KMS-11 (cell line): Measurements from ENCODE around the gene ERCC6L.

Experiments
- H2AFZ ChIP-seq: fragments of 200-600 bp; sonication (generic); 2 replicates; pipeline ENCODE4 v1.6.1; 2016; ENCODE audit warnings: antibody characterized with exemption, mixed run types, low read depth
- H3K27ac ChIP-seq: fragments of 200-600 bp; sonication (generic); 2 replicates; pipeline ENCODE4 v1.6.1; 2016; ENCODE audit warnings: mild to moderate bottlenecking, mixed run types
- H3K27me3 ChIP-seq: fragments of 200-600 bp; sonication (generic); 2 replicates; pipeline ENCODE4 v1.6.1; 2017; ENCODE audit warnings: mild to moderate bottlenecking, low read depth, mixed run types, moderate library complexity; ENCODE audit not compliant: insufficient read depth
- H3K36me3 ChIP-seq: fragments of 200-600 bp; sonication (generic); 2 replicates; pipeline ENCODE4 v1.6.1; 2017; ENCODE audit warnings: mild to moderate bottlenecking, mixed run types; ENCODE audit not compliant: insufficient read depth
- H3K4me1 ChIP-seq: fragments of 200-600 bp; sonication (generic); 2 replicates; pipeline ENCODE4 v1.6.1; 2016; ENCODE audit warnings: mild to moderate bottlenecking, low read depth, mixed run types; ENCODE audit not compliant: poor library complexity, severe bottlenecking
- H3K4me2 ChIP-seq: fragments of 200-600 bp; sonication (generic); 2 replicates; pipeline ENCODE4 v1.7.0; 2016; ENCODE audit warnings: mild to moderate bottlenecking, mixed run types
- H3K4me3 ChIP-seq: fragments of 200-600 bp; sonication (generic); IDR thresholded peaks from 2 replicates; pipeline ENCODE4 v1.6.1; 2017; ENCODE audit warnings: low read depth, low read length, mixed read lengths; ENCODE audit not compliant: insufficient read depth
- H3K79me2 ChIP-seq: fragments of 200-600 bp; sonication (generic); 2 replicates; pipeline ENCODE4 v1.6.1; 2016; ENCODE audit warnings: low read depth, mixed run types; ENCODE audit not compliant: insufficient read depth
- H3K9ac ChIP-seq: fragments of 200-600 bp; sonication (generic); 2 replicates; pipeline ENCODE4 v1.6.1; 2016; ENCODE audit warnings: mild to moderate bottlenecking, mixed run types
- H4K20me1 ChIP-seq: fragments of 200-600 bp; sonication (generic); 2 replicates; pipeline ENCODE4 v1.6.1; 2016; ENCODE audit warnings: mild to moderate bottlenecking, mixed run types; ENCODE audit not compliant: insufficient read depth
- TF ChIP-seq, protein P1 (sequence below): fragments of 200-600 bp; sonication (generic); conservative IDR thresholded peaks from 2 replicates; pipeline ENCODE4 v1.6.1; 2017; ENCODE audit warnings: low read depth, mild to moderate bottlenecking, antibody characterized with exemption, low read length, moderate library complexity, mixed read lengths

Gene ERCC6L

DNA sequence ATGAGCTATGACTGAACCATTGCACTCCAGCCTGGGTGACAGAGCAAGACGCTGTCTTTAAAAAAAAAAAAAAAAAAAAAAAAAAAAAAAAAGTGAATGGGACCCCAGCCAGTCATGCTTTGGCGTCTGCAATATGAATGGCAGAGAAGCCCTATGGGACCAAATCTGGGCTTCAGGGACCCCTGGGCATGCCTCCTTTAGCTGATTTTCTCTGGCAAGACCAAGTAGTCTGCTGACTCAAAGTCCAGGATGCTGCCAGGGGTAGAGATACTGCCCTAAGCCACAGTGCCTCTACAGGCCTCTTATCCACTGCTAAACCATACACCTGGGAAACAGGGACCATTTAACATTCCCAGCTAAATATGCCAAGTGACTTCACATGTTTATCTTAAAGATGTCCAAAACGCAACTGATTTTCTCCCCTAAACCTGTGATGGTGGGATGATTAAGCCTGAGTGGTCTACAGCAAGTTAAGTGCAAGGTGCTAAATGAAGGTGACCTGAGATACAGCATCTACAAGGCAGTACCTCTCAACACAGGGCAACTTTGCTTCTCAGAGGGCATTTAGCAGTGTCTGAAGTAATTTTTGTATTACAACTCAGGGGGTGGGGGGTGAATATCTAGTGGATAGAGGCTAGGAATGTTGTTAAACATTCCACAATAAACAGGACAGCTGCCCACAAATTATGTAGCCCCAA, 32.4 kb upstream of the ERCC6L start:
- Histone ChIP-seq H4K20me1 (peaks cover 8% of the 10 kb centered on the region; the same call in 1 of the 2 replicates), H2AFZ (no peak overlapping the region), H3K4me1 (peaks cover 21% of the 10 kb centered on the region), H3K79me2 (peaks cover 22% of the 10 kb centered on the region), H3K4me3 (no peak overlapping the region), H3K27me3 (no peaks in the 10 kb centered on the region), H3K4me2 (no peak overlapping the region), H3K9ac (no peak overlapping the region), H3K36me3 (peaks cover 21% of the 10 kb centered on the region; the same call in 1 of the 2 replicates), H3K27ac (no peak overlapping the region)
- TF ChIP-seq, protein P1, sequence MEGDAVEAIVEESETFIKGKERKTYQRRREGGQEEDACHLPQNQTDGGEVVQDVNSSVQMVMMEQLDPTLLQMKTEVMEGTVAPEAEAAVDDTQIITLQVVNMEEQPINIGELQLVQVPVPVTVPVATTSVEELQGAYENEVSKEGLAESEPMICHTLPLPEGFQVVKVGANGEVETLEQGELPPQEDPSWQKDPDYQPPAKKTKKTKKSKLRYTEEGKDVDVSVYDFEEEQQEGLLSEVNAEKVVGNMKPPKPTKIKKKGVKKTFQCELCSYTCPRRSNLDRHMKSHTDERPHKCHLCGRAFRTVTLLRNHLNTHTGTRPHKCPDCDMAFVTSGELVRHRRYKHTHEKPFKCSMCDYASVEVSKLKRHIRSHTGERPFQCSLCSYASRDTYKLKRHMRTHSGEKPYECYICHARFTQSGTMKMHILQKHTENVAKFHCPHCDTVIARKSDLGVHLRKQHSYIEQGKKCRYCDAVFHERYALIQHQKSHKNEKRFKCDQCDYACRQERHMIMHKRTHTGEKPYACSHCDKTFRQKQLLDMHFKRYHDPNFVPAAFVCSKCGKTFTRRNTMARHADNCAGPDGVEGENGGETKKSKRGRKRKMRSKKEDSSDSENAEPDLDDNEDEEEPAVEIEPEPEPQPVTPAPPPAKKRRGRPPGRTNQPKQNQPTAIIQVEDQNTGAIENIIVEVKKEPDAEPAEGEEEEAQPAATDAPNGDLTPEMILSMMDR: no peak

DNA sequence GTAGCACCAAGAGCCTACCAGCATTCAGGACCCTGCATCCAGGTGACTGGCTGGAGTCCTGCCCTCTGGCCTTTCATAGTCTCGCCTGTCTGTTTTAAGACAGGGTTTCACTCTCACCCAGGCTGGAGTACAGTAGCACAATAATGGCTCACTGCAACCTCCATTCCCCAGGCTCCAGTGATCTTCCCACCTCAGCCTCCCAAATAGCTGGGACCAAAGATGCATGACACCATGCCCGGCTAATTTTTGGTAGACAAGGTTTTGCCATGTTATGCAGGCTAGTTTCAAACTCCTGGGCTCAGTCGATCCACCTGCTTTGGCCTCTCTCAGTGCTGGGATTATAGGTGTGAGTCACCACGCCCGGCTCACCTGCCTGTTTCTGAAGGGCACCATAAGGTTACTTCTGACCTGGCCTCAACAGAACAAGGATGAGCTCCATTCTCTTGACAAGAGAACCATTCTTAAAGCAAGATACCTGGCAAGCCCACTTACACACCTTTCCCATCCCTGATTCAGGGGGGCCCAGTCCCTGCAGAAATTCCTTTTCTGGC, 31.6 kb upstream of the ERCC6L start:
- H3K9ac ChIP-seq: no peak overlapping the region
- H3K27ac ChIP-seq: no peak overlapping the region
- peaks cover 13% of the 10 kb centered on the region; the same call in 1 of the 2 replicates for H3K36me3 ChIP-seq
- peaks cover 14% of the 10 kb centered on the region for H3K4me1 ChIP-seq
- no peak overlapping the region for H2AFZ ChIP-seq
- no peak overlapping the region for H3K4me3 ChIP-seq
- H3K79me2 ChIP-seq: peaks cover 13% of the 10 kb centered on the region
- H3K27me3 ChIP-seq: no peaks in the 10 kb centered on the region
- H3K4me2 ChIP-seq: no peak overlapping the region
- H4K20me1 ChIP-seq: peaks cover 8% of the 10 kb centered on the region; the same call in 1 of the 2 replicates
- TF ChIP-seq, protein P1: no peak

DNA sequence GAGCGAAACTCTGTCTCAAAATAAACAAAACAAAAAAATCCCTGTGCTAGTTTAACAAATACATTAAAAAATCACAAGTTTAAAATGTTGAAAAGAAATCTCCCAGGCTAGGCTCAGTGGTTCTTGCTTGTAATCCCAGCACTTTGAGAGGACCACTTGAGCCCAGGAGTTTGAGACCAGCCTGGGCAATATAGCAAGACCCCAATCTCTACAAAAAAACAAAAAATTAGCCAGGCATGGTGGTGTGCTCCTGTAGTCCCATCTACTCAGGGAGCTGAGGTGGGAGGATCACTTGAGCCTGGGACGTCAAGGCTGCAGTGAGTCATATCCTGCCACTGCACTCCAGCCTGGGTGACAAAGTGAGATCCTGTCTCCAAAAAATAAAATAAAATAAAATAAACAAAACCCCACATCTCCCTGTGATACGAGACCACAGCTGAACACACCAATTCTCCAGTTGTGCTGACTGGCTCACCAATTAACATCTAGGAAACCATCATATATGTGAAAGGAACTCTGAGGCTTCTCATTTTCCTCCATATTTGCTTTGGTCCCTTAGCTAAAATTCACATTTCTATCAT, 30.9 kb upstream of the ERCC6L start:
- no peak overlapping the region for H3K4me3 ChIP-seq
- H3K27me3 ChIP-seq: no peaks in the 10 kb centered on the region
- H3K4me1 ChIP-seq: peaks cover 8% of the 10 kb centered on the region
- H3K79me2 ChIP-seq: peaks cover 8% of the 10 kb centered on the region; the same call in 1 of the 2 replicates
- no peak overlapping the region for H3K9ac ChIP-seq
- no peak overlapping the region for H2AFZ ChIP-seq
- no peak overlapping the region for H3K4me2 ChIP-seq
- H4K20me1 ChIP-seq: 0 out of 2 replicates have a peak, but pooled peaks cover 8% of the 10 kb centered on the region
- TF ChIP-seq, protein P1: no peak
- peaks cover 7% of the 10 kb centered on the region; the same call in 1 of the 2 replicates for H3K36me3 ChIP-seq
- H3K27ac ChIP-seq: no peak overlapping the region

DNA sequence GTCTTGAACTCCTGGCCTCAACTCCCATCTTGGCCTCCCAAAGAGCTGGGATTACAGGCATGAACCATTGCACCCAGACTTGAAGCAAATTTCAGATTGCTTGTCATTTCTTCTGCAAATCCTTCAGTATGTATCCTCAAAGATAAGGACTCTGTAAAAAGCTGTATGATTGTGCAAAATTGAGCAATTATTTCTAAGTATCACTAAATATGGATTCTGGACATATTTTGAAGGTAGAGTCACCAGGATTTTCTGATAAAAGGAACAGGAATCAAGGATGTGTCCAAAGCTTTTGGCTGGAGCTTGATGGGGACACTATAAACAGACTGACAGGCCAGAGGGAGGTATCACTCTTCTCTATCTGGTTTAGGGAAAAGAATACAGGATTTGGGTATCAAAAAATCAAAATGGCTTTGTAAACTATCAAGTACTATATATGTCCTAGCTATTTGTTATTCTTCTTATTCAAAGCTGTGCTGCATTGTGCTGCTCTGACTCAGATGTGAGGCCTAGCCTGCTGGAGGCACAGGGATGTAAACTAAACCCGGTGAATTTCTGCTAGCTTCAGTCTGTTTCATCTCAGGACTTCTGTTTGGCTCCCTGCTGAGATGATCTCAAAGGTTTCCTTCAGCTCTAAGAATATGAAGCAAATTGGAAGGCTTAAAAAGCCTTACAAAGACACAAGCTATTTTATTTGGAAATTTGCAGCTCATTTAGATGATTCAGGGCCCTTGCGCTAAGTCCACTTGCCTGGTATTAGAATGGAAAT, 30.0 kb upstream of the ERCC6L start:
- TF ChIP-seq, protein P1: no peak
- no peaks in the 10 kb centered on the region for H3K27me3 ChIP-seq
- no peaks in the 10 kb centered on the region for H3K79me2 ChIP-seq
- H3K4me3 ChIP-seq: no peak overlapping the region
- no peaks in the 10 kb centered on the region for H3K4me1 ChIP-seq
- peaks cover 4% of the 10 kb centered on the region; the same call in 1 of the 2 replicates for H3K36me3 ChIP-seq
- no peak overlapping the region for H2AFZ ChIP-seq
- no peak overlapping the region for H3K9ac ChIP-seq
- 0 out of 2 replicates have a peak, but pooled peaks cover under 1% of the 10 kb centered on the region for H4K20me1 ChIP-seq
- H3K4me2 ChIP-seq: no peak overlapping the region
- H3K27ac ChIP-seq: no peak overlapping the region
